SK-N-MC (cell line): ENCODE results near the gene LIPC.

Experiments used
- DNase-seq: peaks from one replicate; pipeline ENCODE4 v3.0.0-alpha.2; 2011; ENCODE audit warnings: low read depth, low spot score
- H3K27ac ChIP-seq: fragments of 200-600 bp; sonication (generic); 2 replicates; pipeline ENCODE4 v1.5.1; 2016; ENCODE audit warnings: mixed run types
- H3K36me3 ChIP-seq: fragments of 200-600 bp; sonication (generic); 2 replicates; pipeline ENCODE4 v1.6.1; 2017; ENCODE audit warnings: antibody characterized with exemption, low read length, mixed read lengths; ENCODE audit not compliant: insufficient read depth
- H3K4me3 ChIP-seq: fragments of 200-600 bp; sonication (generic); 2 replicates; pipeline ENCODE4 v1.5.1; 2016
- H3K9ac ChIP-seq: fragments of 200-600 bp; sonication (generic); 2 replicates; pipeline ENCODE4 v1.8.0; 2017; ENCODE audit warnings: mixed run types, mixed read lengths; ENCODE audit not compliant: insufficient read length
- H3K9me3 ChIP-seq: fragments of 200-600 bp; sonication (generic); 2 replicates; pipeline ENCODE4 v1.6.1; 2017; ENCODE audit warnings: low read depth, mild to moderate bottlenecking, antibody characterized with exemption, low read length, moderate library complexity, mixed read lengths
- EZH2 ChIP-seq: fragments of 200-600 bp; sonication (generic); IDR thresholded peaks from one replicate; pipeline ENCODE4 v1.6.1; 2017; ENCODE audit warnings: antibody characterized with exemption
- FOXP2 ChIP-seq: optimal IDR thresholded peaks from 2 replicates; pipeline ENCODE3; 2011; ENCODE audit warnings: mild to moderate bottlenecking, moderate library complexity; ENCODE audit not compliant: insufficient read depth; ENCODE audit errors: extremely low read length, control extremely low read depth
- POLR2AphosphoS5 ChIP-seq: IDR thresholded peaks from 2 replicates; pipeline ENCODE4 v1.6.1; 2012; ENCODE audit warnings: mild to moderate bottlenecking, low read depth, low read length, borderline replicate concordance

Gene LIPC

DNA sequence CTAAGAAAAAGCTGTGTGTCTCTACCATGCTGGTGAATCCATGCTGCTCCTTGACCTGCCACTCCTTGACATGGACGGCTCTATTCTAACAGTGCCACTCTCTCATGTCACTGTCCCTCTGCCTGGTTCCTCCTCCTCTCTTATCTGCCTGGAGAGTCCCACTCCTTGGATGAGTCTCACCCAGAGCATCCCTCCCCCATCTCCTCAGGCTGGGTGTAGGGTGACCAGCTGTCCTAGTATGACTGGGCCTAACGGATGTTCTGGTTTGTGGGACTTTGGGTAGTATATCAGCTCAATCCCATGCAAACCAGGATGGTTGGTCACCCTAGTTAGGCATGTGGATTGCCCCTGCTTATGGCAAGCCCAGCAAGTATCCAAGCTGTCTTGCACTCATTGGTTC lies 54.3 kb downstream of the LIPC start:
- no peaks in the 10 kb centered on the region for H3K36me3 ChIP-seq
- H3K9me3 ChIP-seq = no peaks in the 10 kb centered on the region

DNA sequence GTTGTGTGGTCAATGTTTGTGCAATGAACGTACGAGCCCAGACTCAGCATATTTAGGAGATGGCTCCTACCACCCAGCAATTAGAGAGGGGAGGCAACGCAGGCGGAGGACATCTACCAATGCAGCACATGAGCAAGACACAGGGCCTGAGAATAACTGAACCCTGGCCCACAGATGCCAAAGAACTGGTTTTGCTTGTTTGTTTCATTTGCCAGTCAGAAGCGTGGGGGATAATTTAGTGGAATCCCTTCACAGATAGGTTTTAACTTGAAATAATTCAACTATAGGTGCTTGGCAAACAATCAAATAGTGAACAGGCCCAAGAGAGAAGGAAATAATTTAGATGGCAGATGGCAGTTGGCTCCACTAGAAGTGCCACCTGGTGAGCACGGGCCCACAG lies 54.8 kb downstream of the LIPC start:
- no peak overlapping the region for H3K9ac ChIP-seq
- no peak for DNase-seq
- H3K36me3 ChIP-seq = no peaks in the 10 kb centered on the region
- TF ChIP-seq EZH2 (no peak), POLR2AphosphoS5 (no peak), FOXP2 (no peak)
- no peak overlapping the region for H3K4me3 ChIP-seq
- no peak overlapping the region for H3K27ac ChIP-seq
- no peaks in the 10 kb centered on the region for H3K9me3 ChIP-seq

More for the DNA sequence above, 54.3 kb downstream of the LIPC start:
- DNase-seq = no peak
- H3K9ac ChIP-seq = no peak overlapping the region
- no peak overlapping the region for H3K4me3 ChIP-seq
- no peak overlapping the region for H3K27ac ChIP-seq
- TF ChIP-seq FOXP2 = no peak
- TF ChIP-seq EZH2 = no peak
- TF ChIP-seq POLR2AphosphoS5 = no peak

DNA sequence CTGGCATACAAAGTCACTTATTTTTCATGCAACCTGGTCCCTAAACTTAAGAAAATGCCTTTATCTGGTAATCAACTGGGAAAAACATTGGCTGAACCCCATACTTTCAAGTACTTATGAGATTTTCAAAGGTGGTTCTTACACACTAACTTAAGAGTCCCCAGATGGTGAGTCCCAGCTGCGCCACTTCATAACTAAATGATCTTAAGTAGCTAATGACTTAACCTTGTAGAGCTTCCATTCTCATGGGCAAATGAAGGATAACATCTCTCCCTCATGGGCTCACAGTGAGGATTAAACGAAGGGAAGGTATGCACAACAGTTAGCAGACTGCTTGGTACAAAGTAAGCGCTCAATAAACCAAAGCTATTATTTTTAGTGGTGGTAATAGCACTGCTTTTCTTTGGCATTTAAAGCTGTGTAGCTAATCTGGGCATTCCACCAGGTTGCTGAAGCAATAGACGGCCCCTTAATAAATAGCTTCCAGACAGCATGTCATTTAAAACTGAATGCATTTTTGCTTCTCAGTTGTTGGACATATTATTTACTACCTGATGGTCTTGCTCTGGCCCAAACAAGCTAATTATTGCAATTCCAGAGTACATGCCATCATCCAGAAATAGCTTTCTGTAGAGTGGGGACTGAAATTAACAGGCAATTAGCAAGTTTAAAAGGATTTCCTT lies 55.4 kb downstream of the LIPC start:
- Histone ChIP-seq H3K4me3 (no peak overlapping the region), H3K9me3 (no peaks in the 10 kb centered on the region), H3K9ac (no peak overlapping the region), H3K27ac (no peak overlapping the region), H3K36me3 (no peaks in the 10 kb centered on the region)
- DNase-seq = no peak
- no peak for TF ChIP-seq EZH2
- TF ChIP-seq POLR2AphosphoS5 = no peak
- TF ChIP-seq FOXP2 = no peak

DNA sequence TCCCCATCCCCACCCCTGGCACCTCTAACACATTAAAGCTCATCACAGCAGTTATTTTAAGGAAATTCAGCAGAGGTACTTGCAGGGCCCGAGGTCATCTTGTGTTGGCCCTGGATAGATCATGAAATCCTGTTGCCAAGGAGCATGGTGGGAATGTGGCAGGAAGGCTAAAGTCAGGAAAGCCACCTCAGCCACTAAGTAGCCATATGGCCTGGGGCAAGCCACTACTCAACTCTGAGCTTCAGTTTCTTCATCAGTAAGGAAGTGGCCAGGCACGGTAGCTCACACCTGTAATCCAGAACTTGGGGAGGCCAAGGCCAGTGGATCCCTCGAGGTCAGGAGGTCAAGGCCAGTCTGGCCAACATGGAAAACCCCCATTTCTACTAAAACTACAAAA lies 55.9 kb downstream of the LIPC start:
- DNase-seq = no peak
- Histone ChIP-seq H3K9me3 (no peaks in the 10 kb centered on the region), H3K27ac (no peak overlapping the region), H3K36me3 (no peaks in the 10 kb centered on the region), H3K9ac (no peak overlapping the region), H3K4me3 (no peak overlapping the region)
- TF ChIP-seq POLR2AphosphoS5 (no peak), EZH2 (no peak), FOXP2 (no peak)

DNA sequence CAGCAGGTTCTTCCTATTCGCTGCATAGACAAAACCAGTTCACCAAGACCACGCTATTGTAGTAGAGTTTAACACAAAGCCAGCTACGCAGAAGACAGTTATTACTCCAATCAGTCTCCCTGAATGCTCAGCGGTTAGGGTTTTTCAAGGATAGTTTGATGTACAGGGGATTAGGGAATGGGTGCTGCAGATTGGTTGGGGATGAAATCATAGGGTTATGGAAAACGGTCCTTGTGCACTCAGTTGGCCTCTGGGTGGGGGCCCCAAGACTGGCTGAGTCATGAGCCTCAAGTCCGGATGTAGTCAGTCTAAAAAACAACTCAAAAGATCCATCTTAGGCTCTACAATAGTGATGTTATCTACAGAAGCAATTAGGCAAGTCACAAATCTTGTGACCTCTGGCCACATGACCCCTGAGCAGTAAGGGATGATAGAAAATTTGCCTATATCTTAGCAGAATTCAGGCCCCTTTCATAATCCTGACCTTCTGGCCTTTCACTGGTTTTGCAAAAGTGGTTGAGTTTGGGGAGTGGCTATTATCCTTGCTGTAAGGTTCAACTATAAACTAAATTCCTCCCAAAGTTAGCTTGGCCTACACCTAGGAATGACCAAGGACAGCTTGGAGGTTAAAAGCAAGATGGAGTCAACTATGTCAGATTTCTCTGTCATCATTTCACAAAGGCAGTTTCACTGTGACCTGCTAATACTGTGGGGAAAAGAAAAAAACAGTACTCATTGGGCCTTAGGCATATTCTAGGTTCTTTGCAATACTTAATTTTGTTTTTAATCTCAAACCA lies 57.7 kb downstream of the LIPC start:
- Histone ChIP-seq H3K36me3 (no peaks in the 10 kb centered on the region), H3K9me3 (no peaks in the 10 kb centered on the region), H3K27ac (no peak overlapping the region), H3K9ac (no peak overlapping the region), H3K4me3 (no peak overlapping the region)
- TF ChIP-seq FOXP2 = no peak
- no peak for TF ChIP-seq POLR2AphosphoS5
- no peak for TF ChIP-seq EZH2
- DNase-seq = no peak

DNA sequence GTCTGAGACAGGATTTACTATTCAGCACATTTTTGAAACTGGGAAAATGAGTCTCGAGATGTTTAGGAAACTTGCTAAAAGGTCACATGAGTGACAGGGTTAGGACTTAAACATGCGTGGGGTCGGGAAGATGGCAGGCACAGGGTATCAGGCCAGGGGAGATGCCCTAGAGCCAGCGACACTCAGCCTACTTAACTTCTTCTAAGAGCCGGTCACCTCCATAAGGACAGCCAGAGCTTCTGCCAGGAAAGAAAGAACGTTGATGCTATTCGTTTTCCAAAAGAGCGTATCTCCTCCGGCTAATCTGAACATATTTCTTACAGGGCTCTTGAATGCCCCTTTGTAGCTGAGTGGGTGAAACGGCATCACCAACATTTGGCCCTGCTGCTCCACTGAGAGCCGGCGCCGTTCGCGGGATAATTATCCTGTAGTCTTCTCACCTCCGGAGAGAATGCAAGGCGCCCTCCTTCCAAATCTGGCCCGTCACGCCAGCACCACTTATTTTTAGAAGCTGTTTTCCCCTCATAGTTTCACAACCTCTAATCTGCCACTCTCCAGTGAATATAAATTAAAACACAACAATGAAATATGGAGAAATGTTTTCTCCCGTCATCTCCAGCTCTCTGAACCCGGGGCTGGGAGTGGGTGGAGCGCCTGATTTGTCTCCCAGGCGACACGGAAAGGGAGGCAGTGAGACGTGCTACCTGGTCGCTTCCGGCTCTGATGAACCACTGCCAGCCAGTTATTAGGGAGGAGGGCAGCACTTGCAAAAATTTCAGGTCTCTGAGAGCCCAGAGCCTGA lies 58.5 kb downstream of the LIPC start:
- H3K9ac ChIP-seq = no peak overlapping the region
- no peak overlapping the region for H3K27ac ChIP-seq
- H3K9me3 ChIP-seq = no peaks in the 10 kb centered on the region
- H3K4me3 ChIP-seq = no peak overlapping the region
- DNase-seq = no peak
- TF ChIP-seq POLR2AphosphoS5 (no peak), FOXP2 (no peak), EZH2 (no peak)
- H3K36me3 ChIP-seq = no peaks in the 10 kb centered on the region

DNA sequence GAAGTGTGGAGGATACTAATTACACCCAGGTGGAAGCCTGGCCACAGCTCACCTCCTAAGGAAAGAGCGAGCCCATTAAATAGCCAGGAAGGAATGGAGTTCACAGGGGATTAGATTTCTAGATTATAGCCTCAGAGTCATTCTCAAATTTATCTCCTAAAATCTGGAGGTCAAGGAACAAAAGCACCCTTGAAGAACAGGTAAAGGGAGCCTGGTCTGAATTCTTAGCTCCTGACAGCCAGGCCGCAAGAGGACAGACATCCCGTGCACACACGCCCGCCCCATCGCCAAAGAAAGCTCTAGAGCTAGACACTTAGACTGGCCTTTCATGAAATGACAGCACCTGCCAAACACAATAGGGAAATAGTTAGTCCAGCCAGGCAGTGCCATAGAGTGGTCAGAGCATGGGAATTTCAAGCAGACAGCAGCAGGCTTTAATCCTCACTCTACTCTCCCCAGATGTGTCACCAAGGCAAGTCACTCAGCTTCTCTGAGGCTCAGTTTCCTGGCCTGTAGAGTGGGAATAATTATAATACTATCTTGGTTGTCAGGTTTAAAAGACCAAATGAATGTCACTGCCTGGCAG lies 59.2 kb downstream of the LIPC start:
- Histone ChIP-seq H3K36me3 (no peaks in the 10 kb centered on the region), H3K9ac (no peak overlapping the region), H3K27ac (no peak overlapping the region), H3K9me3 (no peaks in the 10 kb centered on the region), H3K4me3 (no peak overlapping the region)
- no peak for DNase-seq
- TF ChIP-seq POLR2AphosphoS5 (no peak), EZH2 (no peak)
